OCI-LY3 (cell line): ENCODE data around the gene KLHL42.

Source experiments
- EZH2phosphoT487 ChIP-seq: fragments of 200-600 bp; shearing (Covaris generic); IDR thresholded peaks from 2 replicates; pipeline ENCODE4 v1.6.1; 2018; ENCODE audit warnings: antibody characterized with exemption, mixed run types, low read depth
- TF ChIP-seq, protein P1 (sequence below): fragments of 200-600, 300-600 bp; sonication (generic); IDR thresholded peaks from 2 replicates; pipeline ENCODE4 v1.5.1; 2014; ENCODE audit warnings: antibody characterized with exemption, low read length, low read depth

DNA sequence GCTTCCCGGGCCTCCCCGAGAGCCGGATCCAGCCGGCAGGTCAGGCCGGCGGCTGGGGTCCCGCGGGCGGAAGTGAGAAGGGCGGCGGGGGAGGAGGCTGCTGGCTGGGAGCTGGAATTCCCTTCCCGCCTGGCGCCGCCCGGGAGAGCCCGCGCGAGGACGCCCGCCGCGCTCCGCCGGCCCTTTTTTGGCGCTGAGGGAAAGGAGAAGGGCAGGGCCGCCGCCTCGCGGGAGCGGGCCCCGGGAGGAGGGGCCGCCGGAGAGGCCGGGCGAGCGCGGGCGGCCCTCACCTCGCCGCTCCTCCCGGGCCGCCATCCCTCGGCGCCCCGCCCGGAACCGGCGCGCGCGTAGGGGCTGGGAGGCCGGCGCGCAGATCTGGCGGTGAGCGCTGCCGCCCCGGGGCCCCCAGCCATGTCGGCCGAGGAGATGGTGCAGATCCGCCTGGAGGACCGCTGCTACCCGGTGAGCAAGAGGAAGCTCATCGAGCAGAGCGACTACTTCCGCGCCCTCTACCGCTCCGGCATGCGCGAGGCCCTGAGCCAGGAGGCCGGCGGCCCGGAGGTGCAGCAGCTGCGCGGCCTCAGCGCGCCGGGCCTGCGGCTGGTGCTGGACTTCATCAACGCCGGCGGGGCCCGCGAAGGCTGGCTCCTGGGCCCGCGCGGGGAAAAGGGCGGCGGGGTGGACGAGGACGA is at the start of gene KLHL42, which contains the start of gene MANSC4:
- TF ChIP-seq, protein P1, sequence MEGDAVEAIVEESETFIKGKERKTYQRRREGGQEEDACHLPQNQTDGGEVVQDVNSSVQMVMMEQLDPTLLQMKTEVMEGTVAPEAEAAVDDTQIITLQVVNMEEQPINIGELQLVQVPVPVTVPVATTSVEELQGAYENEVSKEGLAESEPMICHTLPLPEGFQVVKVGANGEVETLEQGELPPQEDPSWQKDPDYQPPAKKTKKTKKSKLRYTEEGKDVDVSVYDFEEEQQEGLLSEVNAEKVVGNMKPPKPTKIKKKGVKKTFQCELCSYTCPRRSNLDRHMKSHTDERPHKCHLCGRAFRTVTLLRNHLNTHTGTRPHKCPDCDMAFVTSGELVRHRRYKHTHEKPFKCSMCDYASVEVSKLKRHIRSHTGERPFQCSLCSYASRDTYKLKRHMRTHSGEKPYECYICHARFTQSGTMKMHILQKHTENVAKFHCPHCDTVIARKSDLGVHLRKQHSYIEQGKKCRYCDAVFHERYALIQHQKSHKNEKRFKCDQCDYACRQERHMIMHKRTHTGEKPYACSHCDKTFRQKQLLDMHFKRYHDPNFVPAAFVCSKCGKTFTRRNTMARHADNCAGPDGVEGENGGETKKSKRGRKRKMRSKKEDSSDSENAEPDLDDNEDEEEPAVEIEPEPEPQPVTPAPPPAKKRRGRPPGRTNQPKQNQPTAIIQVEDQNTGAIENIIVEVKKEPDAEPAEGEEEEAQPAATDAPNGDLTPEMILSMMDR = no peak; the same call in 1 of the 2 replicates
- TF ChIP-seq EZH2phosphoT487 = no peak
